Nephron (organoid): Measurements from ENCODE around the gene TSPAN3.

ENCODE experiments used
- H3K27ac Mint-ChIP-seq, 3 experiments: 2 replicates each; pipeline ENCODE4 v1.8.0; 2020; ENCODE audit warnings: mixed read lengths in 3 of 3, mild to moderate bottlenecking in 2 of 3, moderate library complexity in 1 of 3
- H3K27me3 Mint-ChIP-seq: 2 replicates; pipeline ENCODE4 v1.8.0; 2021; ENCODE audit warnings: low read depth, mild to moderate bottlenecking, moderate library complexity, mixed read lengths
- H3K36me3 Mint-ChIP-seq: 2 replicates; pipeline ENCODE4 v1.8.0; 2020; ENCODE audit warnings: low read depth, mixed read lengths
- H3K4me1 Mint-ChIP-seq: 2 replicates; pipeline ENCODE4 v1.8.0; 2020; ENCODE audit warnings: mixed read lengths
- H3K4me3 Mint-ChIP-seq, 3 experiments: 2 replicates each; pipeline ENCODE4 v1.8.0; 2020; ENCODE audit warnings: mild to moderate bottlenecking in 3 of 3, mixed read lengths in 3 of 3, moderate library complexity in 2 of 3
- H3K9me3 Mint-ChIP-seq: 2 replicates; pipeline ENCODE4 v1.8.0; 2020; ENCODE audit warnings: mixed read lengths
- TF ChIP-seq, protein P1 (sequence below), 3 experiments: fragments of 200-600 bp; sonication (generic); IDR thresholded peaks; one replicate each; pipeline ENCODE4 v1.5.0; 2021; ENCODE audit warnings: antibody characterized with exemption in 3 of 3; ENCODE audit not compliant: unreplicated experiment in 3 of 3

The TSPAN3 gene

DNA sequence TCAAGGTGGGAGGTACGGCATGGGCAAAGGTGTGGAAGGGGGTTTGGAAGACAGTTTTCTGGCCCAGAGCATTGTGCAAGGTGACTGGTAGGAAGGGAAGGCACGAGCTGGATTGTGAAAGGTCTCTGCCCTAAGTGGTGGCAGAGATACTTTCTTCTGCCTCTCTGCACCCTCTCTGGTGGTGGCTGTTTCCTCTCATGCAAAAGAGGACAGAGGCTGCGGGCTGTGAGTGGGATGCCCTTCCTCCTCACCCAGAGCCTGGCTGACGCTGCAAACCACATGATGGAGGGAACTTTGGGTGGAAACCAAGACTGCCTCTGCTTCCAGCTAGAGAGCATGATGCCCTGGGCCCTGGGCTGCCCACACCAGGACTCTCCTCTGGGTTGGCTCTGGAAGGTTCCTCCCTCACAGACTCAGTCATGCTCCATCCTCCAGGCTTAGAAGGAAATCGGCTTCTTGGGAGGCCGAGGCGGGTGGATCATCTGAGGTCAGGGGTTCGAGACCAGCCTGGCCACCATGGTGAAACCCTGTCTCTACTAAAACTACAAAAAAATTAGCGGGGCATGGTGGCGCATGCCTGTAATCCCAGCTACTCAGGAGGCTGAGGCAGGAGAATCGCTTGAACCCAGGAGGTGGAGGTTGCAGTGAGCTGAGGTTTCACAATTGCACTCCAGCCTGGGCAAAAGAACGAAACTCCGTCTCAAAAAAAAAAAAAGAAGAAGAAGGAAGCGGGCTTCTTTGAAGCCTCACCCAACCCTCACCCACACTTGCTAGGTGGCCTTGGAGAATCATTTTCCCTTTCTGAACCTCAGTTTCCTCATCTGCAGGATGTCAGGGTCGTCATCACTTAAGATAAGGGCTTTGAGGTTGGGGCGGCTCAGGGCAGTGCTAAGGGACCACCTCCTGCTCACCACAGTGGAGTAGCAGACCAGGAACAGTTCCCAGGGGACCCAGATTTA is 67.7 kb downstream of the TSPAN3 start:
- H3K4me1 Mint-ChIP-seq: peaks cover 5% of the 10 kb centered on the region
- no peak overlapping the region for H3K27ac Mint-ChIP-seq
- no peak overlapping the region for H3K4me3 Mint-ChIP-seq
- TF ChIP-seq, protein P1, sequence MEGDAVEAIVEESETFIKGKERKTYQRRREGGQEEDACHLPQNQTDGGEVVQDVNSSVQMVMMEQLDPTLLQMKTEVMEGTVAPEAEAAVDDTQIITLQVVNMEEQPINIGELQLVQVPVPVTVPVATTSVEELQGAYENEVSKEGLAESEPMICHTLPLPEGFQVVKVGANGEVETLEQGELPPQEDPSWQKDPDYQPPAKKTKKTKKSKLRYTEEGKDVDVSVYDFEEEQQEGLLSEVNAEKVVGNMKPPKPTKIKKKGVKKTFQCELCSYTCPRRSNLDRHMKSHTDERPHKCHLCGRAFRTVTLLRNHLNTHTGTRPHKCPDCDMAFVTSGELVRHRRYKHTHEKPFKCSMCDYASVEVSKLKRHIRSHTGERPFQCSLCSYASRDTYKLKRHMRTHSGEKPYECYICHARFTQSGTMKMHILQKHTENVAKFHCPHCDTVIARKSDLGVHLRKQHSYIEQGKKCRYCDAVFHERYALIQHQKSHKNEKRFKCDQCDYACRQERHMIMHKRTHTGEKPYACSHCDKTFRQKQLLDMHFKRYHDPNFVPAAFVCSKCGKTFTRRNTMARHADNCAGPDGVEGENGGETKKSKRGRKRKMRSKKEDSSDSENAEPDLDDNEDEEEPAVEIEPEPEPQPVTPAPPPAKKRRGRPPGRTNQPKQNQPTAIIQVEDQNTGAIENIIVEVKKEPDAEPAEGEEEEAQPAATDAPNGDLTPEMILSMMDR (IDR thresholded peaks at IDR 0.05; ENCODE audit: unreplicated experiment in 3 of 3): no peak
- peaks cover 6% of the 10 kb centered on the region for H3K27me3 Mint-ChIP-seq
- H3K36me3 Mint-ChIP-seq: no peaks in the 10 kb centered on the region
- H3K9me3 Mint-ChIP-seq: peaks cover 4% of the 10 kb centered on the region

DNA sequence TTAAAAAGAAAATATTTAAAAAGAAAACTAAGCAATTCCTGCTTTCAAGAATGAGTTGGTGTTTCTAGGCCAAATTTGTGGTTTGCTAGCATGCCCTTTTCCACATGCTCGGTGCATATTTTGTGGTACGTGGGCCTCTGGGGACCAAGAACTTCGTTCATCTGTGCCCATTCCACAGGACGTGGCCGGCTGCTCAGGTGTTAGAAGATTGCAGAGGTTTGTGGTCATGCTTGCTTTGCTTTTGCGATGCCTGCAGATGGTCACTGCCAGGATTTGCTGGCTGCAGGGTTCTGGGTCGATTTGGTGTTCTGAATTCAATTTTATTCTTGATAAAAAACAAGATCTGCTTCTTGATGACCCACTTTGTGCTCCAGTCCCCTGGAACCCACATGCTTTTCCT is 68.5 kb downstream of the TSPAN3 start:
- Mint-ChIP-seq H3K4me1 (peaks cover 5% of the 10 kb centered on the region), H3K27ac (no peak overlapping the region), H3K27me3 (peaks cover 8% of the 10 kb centered on the region), H3K9me3 (peaks cover 4% of the 10 kb centered on the region), H3K36me3 (no peaks in the 10 kb centered on the region), H3K4me3 (no peak overlapping the region)
- TF ChIP-seq, protein P1 (IDR thresholded peaks at IDR 0.05; ENCODE audit: unreplicated experiment in 3 of 3): no peak

- no peaks in the 10 kb centered on the region for H3K36me3 Mint-ChIP-seq
- H3K27me3 Mint-ChIP-seq: peaks cover 8% of the 10 kb centered on the region
- peaks cover 5% of the 10 kb centered on the region for H3K4me1 Mint-ChIP-seq
- TF ChIP-seq, protein P1 (IDR thresholded peaks at IDR 0.05; ENCODE audit: unreplicated experiment in 3 of 3): no peak
- H3K27ac Mint-ChIP-seq: no peak overlapping the region
- H3K4me3 Mint-ChIP-seq: no peak overlapping the region
- peaks cover 4% of the 10 kb centered on the region for H3K9me3 Mint-ChIP-seq
Observed at GRCh38 chr15:77001966-77002365, 68.9 kb downstream of the TSPAN3 start.

DNA sequence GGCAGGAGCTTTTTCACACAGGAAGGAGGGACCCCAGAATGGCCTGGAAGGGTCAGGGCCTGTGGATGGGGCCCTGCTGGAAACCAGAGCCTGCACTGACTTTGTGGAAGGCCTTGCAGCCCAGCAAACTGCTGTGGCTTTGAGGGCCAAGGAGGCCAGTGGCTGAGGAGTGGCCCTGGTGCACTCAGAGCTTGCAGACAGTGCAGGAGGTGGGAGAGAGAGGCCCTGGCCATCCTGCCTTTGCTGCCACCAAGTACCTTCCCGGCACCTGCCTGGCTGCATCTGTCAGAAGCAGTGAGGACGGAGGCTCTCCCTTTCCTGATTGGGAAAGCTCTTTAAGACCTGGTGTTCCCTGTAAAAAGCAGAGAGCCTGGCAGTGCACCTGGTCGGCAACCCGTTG is 69.6 kb downstream of the TSPAN3 start:
- Mint-ChIP-seq H3K9me3 (peaks cover 4% of the 10 kb centered on the region), H3K27me3 (peaks cover 8% of the 10 kb centered on the region), H3K4me1 (peaks cover 5% of the 10 kb centered on the region), H3K36me3 (no peaks in the 10 kb centered on the region), H3K4me3 (no peak overlapping the region), H3K27ac (no peak overlapping the region)
- TF ChIP-seq, protein P1 (IDR thresholded peaks at IDR 0.05; ENCODE audit: unreplicated experiment in 3 of 3): no peak

DNA sequence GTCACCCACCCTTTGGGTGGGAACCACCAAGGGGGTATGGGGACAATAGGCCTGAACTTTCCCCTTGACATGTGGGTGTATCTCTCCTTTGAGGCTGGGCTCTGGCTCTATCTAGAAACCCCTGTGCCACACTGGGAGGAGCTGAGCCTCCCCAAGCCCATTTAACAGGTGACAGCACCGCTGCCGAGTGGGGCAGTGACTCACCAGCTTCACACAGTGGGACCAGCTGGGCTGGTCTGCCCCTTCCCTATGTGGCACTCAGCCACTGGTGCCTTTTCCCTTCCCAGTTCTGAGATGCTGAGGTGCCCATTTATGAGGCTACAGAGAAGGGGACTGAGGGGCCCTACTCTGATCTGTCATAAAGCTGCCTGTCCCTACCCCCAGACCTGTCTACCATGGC is 70.9 kb downstream of the TSPAN3 start:
- peaks cover 4% of the 10 kb centered on the region for H3K9me3 Mint-ChIP-seq
- H3K27ac Mint-ChIP-seq: no peak overlapping the region
- H3K4me3 Mint-ChIP-seq: no peak overlapping the region
- TF ChIP-seq, protein P1 (IDR thresholded peaks at IDR 0.05; ENCODE audit: unreplicated experiment in 3 of 3): no peak
- peaks cover 8% of the 10 kb centered on the region for H3K27me3 Mint-ChIP-seq
- H3K36me3 Mint-ChIP-seq: no peaks in the 10 kb centered on the region
- H3K4me1 Mint-ChIP-seq: peaks cover 5% of the 10 kb centered on the region
